HG03280 (cell line): ENCODE results near the gene OR1D2.
"Not testable (repeated sequence)": the region's sequence is repeated elsewhere in the genome, so short reads cannot be mapped to it uniquely, and the experiment has no call there.

Experiments used
- ATAC-seq: cut with Tn5 transposase; IDR thresholded peaks from one replicate; pipeline ENCODE4 v1.9.1; 2021; ENCODE audit warnings: mild to moderate bottlenecking, moderate library complexity; ENCODE audit not compliant: unreplicated experiment

OR1D2 gene, protein sequence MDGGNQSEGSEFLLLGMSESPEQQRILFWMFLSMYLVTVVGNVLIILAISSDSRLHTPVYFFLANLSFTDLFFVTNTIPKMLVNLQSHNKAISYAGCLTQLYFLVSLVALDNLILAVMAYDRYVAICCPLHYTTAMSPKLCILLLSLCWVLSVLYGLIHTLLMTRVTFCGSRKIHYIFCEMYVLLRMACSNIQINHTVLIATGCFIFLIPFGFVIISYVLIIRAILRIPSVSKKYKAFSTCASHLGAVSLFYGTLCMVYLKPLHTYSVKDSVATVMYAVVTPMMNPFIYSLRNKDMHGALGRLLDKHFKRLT

DNA sequence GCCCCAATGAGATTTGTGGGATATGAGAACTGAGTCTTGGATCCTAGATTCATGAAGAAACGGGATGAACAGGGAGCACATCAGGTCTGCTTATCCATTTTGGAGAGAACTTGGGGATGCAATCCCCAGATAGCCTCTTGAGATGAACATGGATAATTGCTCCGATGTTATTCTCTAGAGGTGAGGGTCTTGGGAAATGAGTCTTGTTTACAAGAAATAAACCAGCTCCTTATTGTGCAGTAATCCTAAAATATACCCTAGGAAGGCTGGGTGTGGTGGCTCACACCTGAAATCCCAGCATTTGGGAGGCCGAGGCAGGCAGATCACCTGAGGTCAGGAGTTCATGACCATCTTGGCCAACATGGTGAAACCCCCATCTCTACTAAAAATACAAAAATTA lies at the start of gene OR1D2:
TSS of gene OR1D2 (minus strand) at position 101 of the 400 bp plus-strand sequence. CDS start 11,426 bp downstream, outside the sequence.
- no peak for ATAC-seq

DNA sequence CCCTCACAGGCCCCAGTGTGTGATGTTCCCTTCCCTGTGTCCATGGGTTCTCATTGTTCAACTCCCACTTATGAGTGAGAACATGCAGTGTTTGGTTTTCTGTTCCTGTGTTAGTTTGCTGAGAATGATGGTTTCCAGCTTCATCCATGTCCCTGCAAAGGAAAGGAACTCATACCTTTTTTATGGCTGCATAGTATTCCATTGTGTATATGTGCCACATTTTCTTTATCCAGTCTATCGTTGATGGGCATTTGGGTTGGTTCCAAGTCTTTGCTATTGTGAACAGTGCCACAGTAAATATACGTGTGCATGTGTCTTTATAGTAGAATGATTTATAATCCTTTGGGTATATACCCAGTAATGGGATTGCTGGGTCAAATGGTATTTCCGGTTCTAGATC lies 33.3 kb upstream of the OR1D2 start:
- ATAC-seq = not testable (repeated sequence)

DNA sequence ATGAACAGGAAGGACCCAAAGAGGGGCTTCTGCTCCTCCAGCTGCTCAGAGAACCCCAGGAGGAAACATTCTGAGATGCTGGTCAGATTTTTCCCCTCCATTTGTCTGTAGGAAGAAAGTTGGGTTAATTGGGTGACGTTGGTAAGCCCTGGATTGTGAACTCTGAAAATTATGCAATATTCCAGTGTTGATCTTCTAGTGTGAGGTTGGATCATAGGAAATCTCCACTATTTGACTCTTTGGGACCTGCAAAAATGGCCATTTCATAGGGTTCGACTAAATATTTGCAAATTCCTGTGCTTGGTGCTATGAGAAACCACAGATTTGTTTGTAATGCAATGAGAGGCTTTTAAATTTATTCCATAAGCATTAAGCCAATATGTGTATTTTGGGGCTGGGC lies 23.2 kb upstream of the OR1D2 start, which contains the start of gene OR1G1:
TSS of gene OR1G1 (minus strand) at position 101 of the 400 bp plus-strand sequence. CDS start at position 101, 0 bp downstream.
- ATAC-seq = no peak

DNA sequence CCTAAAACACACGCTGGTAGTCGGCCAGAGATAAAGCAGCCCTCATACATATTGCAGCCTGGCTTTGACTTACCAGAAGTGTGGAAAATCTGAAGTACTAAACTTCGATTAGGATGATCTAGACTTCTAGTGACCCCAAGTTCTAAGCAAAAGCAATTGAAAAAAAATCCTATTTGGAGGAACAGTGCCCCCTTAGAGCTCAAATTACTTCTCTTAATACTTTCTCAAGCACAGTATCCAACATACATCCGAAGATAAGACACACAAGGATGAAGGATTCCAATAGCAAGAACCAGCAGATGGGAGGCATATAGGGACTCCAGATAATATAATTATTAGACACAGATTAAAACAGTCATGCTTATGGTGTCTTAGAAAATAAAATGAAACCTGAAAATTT lies 30.4 kb downstream of the OR1D2 start:
- ATAC-seq = not testable (repeated sequence)

DNA sequence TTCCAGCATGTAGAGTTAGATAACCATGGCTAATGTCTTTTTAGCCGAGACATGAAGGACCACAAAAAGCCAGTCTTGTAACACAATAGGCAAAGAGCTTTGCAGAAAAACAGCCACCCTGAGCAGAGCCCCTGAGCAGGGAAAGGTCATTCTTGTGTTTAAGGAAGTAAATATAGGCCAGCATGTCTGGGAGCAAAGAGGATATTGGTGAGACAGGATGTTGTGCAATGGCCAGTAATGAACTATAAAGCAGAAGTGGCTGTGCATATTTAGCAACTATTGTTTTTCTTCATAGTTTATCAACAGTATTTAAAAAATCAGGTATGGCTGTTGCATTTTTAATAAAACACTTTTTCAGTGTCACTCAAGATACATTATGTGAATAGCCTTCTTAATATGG lies 39.0 kb downstream of the OR1D2 start:
- not testable (repeated sequence) for ATAC-seq

DNA sequence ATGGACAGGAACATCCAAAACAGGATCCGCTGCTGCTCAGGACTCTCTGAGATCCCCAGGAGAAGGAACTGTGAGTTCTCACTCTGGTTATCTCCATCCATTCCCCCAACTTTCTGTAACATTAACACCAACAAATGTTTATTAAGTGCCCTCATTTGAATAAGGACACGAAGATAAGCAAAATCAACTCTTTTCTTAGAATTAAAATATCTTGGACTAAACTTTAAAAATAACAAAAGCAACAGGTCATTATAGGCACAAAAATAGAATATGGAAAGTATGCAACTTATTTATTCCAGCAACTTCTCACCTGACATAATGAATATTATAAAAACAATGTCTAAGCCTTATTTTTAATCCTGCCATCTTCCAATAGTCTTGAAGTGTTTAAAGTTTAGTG lies 40.7 kb downstream of the OR1D2 start, which contains the start of gene OR1D5:
TSS of gene OR1D5 (minus strand) at position 101 of the 400 bp plus-strand sequence. CDS start at position 101, 0 bp downstream.
- not testable (repeated sequence) for ATAC-seq

DNA sequence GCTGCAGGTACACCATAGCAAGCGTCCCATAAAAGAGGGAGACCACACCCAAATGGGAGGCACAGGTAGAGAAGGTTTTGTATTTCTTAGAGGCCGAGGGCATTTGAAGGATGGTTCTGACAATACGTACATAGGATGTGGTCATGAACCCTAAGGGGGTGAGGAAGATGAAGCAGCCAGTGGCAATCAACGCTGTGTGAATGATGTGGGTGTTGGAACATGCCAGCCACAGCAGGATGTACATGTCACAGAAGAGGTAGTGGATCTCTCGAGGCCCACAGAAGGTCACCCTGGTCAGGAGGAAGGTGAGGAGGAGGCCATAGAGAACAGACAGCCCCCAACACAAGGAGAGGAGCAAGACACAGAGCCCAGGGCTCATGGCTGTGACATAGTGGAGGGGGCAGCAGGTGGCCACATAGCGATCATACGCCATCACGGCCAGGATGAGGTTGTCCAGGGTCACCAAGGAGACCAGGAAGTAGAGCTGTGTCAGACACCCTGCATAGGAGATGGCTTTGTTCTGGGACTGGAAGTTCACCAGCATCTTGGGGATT lies 41.3 kb downstream of the OR1D2 start:
- ATAC-seq = not testable (repeated sequence)

DNA sequence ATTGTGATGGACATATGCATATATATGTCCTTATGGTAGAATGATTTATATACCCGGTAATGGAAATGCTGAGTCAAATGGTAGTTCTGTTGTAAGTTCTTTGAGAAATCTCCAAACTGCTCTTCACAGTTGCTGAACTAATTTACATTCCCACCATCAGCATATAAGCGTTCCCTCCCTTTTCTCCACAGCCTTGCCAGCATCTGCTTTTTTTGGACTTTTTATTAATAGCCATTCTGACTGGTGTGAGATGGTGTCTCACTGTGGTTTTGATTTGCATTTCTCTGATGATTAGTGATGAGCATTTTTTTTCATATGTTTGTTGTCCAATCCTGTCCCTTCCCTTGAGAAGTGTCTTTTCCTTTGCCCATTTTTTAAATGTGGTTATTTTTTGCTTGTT lies 49.4 kb downstream of the OR1D2 start:
- not testable (repeated sequence) for ATAC-seq

DNA sequence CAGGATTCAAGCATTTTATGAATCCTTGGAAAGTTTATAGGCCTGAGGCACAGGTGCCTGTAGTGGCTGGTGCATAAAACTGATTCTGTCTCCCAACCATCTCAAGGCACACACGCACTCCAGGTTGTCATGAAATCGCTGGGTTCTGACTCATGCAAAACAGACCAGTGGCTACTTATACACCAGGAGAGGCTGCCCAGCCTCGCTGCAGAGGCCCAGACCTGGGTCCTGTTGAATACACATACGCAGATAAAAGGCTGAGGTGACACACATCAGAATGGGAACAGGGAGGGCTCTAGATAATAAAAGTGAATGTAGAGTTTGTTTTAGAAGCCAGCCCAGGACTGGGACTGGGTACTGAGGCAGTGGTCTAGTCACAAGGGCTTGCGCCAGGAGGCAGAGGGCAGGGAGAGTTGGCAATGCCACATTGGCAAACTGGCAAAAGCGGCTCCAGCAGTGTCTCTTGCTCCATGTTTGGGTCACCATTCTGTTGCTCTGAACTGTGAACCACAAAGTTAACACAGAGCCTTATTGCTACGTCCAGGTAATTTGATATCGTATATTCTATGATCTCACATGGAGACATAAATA lies 54.4 kb downstream of the OR1D2 start:
- ATAC-seq = no peak

DNA sequence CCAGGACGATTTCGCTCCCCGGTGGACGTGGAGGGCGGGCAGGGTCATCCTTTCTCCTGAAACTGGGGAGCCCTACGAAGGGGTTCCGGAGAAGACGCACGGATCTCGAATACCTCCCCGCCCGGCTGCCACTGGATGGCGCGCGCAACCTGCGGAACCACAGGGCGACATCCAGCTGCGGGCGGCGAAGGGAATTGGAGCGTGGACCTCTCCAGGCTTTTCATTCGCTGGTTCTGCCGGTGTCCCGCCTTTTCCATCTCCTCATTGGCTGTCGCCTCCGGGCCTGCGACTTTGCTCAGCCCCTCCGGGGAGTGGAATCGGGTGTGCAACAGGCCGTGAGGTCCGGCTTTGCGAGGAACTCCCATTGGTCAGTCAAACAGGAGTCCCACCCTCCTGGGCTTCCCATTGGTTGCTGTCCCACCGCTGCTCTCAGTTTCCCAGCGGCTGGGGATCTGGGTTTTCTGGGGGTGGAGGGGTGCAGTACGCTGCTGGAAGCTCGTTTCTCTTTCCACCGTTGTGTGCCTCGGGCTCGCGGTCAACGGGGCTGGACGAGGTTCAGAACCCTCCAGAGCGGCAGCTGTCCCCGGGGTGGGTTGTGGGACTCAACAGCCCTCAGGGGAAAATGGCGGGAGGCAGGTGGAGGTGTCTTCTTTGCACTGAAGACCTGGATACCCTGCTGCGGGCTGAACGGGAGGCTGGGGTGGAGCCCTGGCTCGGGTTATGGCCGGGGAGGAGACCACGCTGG lies 55.3 kb downstream of the OR1D2 start:
- peak; percentile 89 for ATAC-seq

DNA sequence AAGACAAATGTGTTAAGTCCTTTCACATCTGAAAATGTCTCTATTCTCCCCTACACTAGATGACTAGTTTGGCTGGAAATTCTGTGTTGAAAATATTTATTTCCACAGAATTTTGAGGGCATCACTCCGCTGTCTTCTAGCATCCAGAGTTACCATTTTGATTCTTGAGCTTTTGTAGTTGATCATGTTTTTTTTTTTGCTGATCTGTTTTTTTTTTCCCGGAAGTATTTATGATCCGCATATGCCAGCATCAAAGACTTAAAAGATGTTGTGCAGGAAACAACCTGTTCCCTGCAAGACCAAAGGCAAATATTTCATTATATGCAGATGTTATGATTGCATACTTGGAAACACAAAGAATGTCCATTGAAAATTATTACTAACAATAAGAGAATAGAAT lies 57.5 kb downstream of the OR1D2 start:
- no peak for ATAC-seq

DNA sequence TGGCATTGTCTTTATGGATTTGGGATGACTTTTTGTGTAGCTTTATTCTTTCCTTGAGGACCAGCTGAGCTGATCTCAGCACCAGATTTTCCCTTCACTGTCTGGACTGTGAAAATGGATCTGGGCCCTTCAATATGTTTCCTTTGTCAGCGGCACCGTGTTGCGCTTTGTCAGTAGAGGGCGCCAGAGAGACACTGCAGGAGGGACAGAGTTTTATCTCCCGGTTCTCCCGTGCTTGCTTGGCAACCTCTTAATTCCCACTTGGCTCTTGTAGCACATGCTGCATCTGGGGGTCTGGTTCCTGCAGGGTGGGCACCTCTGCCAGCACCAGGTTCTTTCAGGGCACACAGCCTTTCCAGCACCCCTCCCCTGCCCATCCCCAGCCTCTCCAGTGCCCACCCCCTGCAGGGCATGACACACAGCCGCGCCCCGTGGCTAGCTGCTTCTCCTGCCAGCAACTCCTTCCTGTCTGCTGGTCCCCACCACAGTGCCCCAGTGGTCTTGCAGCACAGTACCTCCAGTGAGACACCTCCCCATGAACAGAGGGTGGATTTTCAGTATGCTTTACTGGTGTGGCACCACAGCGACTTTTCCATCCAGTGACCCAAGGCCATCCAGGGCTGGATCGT lies 60.4 kb downstream of the OR1D2 start:
- no peak for ATAC-seq

DNA sequence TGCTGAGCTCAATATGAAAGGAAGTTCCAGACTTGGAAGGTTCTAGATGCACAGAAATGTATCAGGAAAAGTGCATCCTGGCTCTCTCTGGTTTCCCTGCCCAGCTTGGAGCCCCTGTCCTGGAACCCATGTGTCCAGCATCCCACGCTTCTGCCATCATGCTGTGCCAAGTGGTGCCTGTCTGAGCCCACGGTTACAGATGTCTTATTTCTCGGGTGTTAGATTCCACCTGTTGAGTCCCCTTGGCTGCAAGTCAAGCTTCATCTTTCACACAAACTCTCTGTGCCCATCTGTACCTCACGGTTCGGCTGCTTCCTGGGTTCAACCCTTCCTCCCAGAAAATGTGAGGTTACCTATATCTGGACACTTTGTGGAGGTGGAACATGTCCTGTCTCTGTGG lies 63.3 kb downstream of the OR1D2 start:
- no peak for ATAC-seq

DNA sequence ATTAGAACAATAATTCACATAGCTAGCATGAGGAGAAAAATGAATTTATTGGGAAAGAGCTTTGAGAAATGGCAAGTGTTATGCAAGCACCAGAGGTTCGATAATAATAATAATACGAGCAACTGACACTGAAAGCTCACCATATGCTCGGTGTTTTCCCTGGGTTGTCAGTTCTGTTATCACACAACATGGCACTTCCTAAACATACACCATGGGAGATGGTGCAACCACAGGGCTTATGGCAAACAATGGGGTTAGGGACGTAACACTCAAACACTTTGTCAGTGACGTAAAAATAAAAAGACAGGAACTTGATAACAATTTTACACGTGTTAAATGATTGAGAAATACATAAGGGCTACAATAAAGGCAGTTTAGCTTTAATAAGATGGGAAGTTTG lies 64.5 kb downstream of the OR1D2 start:
- no peak for ATAC-seq

DNA sequence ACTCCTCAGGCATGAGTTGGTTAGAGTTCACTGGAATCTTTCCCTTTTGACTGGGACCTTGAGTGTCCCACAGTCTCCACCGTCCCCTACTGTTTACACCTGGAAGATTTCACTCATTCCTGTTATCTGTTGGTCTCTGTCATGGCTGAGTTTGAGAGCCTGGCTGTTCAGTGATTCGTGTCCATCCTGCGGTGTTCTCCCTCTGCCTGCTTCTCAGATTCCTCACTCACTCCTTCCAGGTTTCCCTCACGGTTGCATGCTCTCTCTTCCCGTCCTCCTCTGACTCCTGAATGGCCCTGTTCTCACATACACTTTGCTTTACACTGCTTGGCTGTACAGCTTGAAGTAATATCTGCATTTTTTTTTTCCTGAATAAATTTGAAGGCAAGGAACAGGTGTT lies 65.3 kb downstream of the OR1D2 start:
- no peak for ATAC-seq
